ENCODE results near the gene HLA-E. TPM values are rescaled to one million over a fixed set of nuclear protein-coding genes. Genes with fewer than 3 reads are reported as not detected.
"Not testable (repeated sequence)": the region's sequence is repeated elsewhere in the genome, so short reads cannot be mapped to it uniquely, and the experiment has no call there.

Gene HLA-E
- total and polyA plus RNA-seq, 2 experiments from 2014 or later: 17.0 to 39.2 TPM

DNA sequence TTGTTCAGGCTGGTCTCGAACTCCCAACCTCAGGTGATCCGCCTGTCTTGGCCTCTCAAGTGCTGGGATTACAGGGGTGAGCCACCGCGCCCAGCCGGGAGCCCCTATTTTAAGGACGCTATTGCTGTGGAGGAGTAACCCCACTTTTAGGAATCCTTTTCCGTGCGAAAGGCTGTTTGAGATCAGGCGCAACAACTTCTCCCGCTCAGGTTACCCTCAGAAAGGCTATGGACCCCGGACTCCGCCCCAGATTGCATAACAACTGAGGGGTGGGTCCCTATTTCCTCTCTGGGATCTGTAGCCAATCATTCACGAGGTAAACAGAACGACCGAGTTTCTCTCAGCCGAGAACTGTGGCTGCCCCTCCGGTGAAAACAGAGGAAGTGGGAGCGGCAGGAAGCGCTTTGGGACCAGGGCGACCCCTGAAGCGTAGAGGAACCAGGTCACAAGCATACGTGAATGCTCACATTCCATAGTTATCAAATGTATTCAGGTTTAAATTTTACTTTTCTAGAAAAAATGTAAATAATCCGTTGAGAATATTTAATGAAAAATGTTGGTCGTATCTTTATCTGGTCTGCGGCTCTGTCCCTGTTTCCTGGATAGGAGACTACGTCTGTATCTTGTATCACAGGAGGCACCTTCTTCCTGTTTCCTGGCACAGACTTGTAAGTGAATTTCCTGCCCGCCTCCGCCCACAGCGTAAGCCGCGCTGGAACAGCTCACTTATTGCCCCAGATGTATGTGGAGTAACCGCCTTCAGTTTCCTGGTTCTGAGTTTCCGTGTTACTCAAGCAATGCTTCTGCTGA is 26.8 kb downstream of the HLA-E start:
- peak overlapping the region; percentile 38 for H3K4me3 ChIP-seq
- no peaks in the 10 kb centered on the region for H3K27me3 ChIP-seq
- TF ChIP-seq, protein P1, sequence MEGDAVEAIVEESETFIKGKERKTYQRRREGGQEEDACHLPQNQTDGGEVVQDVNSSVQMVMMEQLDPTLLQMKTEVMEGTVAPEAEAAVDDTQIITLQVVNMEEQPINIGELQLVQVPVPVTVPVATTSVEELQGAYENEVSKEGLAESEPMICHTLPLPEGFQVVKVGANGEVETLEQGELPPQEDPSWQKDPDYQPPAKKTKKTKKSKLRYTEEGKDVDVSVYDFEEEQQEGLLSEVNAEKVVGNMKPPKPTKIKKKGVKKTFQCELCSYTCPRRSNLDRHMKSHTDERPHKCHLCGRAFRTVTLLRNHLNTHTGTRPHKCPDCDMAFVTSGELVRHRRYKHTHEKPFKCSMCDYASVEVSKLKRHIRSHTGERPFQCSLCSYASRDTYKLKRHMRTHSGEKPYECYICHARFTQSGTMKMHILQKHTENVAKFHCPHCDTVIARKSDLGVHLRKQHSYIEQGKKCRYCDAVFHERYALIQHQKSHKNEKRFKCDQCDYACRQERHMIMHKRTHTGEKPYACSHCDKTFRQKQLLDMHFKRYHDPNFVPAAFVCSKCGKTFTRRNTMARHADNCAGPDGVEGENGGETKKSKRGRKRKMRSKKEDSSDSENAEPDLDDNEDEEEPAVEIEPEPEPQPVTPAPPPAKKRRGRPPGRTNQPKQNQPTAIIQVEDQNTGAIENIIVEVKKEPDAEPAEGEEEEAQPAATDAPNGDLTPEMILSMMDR (IDR thresholded peaks at IDR 0.05; ENCODE audit: low read depth, low read length): no peak
- no peaks in the 10 kb centered on the region for H3K4me1 ChIP-seq (ENCODE audit: low read depth)
- peak; percentile 73 to 99 for DNase-seq (ENCODE audit: low read depth in 1 of 2, low spot score in 1 of 2)
- no peak overlapping the region for H3K27ac ChIP-seq
- H3K36me3 ChIP-seq: no peaks in the 10 kb centered on the region
- H3K9me3 ChIP-seq (ENCODE audit: low read depth): no peaks in the 10 kb centered on the region

DNA sequence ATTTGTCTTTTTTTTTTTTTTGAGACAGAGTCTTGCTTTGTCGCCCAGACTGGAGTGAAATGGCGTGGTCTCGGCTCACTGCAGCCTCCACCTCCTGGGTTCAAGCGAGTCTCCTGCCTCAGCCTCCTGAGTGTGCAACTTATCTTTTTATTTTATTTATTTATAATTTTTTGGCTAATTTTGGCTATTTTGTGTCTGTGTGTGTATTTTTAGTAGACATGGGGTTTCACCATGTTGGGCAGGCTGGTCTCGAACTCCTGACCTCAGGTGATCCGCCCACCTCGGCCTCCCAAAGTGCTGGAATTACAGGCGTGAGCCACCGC is 27.4 kb downstream of the HLA-E start:
- H3K27ac ChIP-seq; DNase-seq (ENCODE audit: low read depth in 1 of 2, low spot score in 1 of 2); H3K4me1 ChIP-seq (ENCODE audit: low read depth); H3K27me3 ChIP-seq; H3K9me3 ChIP-seq (ENCODE audit: low read depth); H3K36me3 ChIP-seq: not testable (repeated sequence)
- H3K4me3 ChIP-seq: peak overlapping the region; percentile 38

DNA sequence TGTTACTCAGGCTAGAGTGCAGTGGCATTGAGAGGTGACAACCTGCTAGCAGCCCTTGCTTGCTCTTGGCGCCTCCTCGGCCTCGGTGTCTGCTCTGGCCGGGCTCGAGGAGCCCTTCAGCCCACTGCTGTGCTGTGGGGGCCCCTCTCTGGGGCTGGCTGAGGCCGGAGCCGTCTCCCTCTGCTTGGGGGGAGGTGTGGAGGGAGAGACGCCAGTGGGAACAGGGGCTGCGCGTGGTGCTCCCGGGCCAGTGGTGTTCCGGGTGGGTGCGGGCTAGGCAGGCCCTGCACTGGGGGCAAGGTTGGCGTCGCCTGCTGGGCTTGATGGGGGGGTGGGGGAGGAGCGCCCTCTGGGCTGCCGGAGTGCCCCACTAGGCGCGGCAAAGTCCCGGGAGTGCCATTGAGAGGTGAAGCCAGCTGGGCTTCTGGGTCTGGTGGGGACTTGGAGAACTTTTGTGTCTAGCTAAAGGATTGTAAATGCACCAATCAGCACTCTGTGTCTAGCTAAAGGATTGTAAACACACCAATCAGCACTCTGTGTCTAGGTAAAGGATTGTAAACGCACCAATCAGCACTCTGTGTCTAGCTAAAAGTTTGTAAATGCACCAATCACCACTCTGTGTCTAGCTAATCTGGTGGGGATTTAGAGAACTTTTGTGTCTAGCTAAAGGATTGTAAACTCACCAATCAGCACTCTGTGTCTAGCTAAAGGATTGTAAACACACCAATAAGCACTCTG is 28.6 kb downstream of the HLA-E start:
- DNase-seq (ENCODE audit: low read depth in 1 of 2, low spot score in 1 of 2): not testable (repeated sequence)

DNA sequence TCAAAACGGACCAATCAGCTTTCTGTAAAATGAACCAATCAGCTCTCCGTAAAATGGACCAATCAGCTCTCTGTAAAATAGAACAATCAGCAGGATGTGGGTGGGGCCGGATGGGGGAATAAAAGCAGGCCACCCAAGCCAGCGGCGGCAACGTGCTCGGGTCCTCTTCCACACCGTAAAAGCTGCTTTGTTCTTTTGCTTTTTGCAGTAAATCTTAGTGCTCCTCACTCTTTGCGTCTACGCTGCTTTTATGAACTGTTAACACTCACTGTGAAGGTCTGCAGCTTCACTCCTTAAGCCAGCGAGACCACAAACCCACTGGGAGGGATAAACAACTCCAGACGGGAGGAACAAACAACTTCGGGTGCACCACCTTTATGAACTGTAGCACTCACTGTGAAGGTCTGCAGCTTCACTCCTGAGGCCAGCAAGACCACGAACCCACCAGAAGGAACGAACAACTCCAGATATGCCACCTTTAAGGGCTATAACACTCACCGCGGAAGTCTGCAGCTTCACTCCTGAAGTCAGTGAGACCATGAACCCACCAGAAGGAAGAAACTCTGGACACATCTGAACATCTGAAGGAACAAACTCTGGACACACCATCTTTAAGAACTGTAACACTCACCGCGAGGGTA is 29.3 kb downstream of the HLA-E start:
- H3K27ac ChIP-seq; DNase-seq (ENCODE audit: low read depth in 1 of 2, low spot score in 1 of 2); H3K27me3 ChIP-seq; H3K4me3 ChIP-seq; H3K9me3 ChIP-seq (ENCODE audit: low read depth); H3K4me1 ChIP-seq (ENCODE audit: low read depth); H3K36me3 ChIP-seq: not testable (repeated sequence)

More for the DNA sequence above, 28.6 kb downstream of the HLA-E start:
- not testable (repeated sequence) for H3K4me1 ChIP-seq (ENCODE audit: low read depth); H3K9me3 ChIP-seq (ENCODE audit: low read depth); H3K27me3 ChIP-seq; H3K36me3 ChIP-seq; H3K27ac ChIP-seq; H3K4me3 ChIP-seq

DNA sequence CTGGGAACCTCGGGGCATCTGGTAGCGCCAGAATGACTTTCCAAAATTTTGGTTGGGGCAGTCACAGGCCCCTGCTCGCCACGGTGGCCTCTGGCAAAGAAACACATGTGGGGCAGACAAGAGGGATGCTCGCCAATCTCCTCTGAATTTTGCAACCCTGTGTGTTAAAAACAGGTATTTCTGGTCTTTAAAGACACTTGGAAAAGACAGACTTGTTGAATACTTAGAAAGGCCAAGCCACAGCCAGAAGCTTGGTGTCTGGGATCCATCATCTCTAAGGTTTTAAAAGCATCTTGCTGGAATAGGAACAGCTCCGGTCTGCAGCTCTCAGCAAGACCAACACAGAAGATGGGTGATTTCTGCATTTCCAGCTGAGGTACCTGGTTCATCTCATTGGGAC is 31.2 kb downstream of the HLA-E start:
- H3K4me1 ChIP-seq (ENCODE audit: low read depth): no peaks in the 10 kb centered on the region
- TF ChIP-seq, protein P1 (IDR thresholded peaks at IDR 0.05; ENCODE audit: low read depth, low read length): no peak
- no peak for DNase-seq (ENCODE audit: low read depth in 1 of 2, low spot score in 1 of 2)
- no peaks in the 10 kb centered on the region for H3K27me3 ChIP-seq
- H3K27ac ChIP-seq: no peak overlapping the region
- no peaks in the 10 kb centered on the region for H3K36me3 ChIP-seq
- H3K9me3 ChIP-seq (ENCODE audit: low read depth): no peaks in the 10 kb centered on the region
- no peak overlapping the region for H3K4me3 ChIP-seq

DNA sequence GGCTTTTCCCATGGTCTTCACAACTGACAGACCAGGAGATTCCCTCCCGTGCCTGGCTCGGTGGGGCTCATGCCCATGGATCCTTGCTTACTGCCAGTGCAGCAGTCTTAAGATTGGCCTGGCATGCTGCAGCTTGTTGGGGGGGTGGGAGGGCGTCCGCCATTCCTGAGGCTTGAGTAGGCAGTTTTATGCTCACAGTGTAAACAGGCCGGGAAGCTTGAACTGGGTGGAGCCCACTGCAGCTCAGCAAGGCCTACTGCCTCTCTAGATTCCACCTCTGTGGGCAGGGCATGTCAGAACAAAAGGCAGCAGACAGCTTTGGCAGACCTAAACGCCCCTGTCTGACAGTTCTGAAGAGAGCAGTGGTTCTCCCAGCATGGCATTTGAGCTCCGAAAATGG is 31.8 kb downstream of the HLA-E start:
- H3K4me3 ChIP-seq; DNase-seq (ENCODE audit: low read depth in 1 of 2, low spot score in 1 of 2); H3K4me1 ChIP-seq (ENCODE audit: low read depth); H3K9me3 ChIP-seq (ENCODE audit: low read depth); H3K36me3 ChIP-seq; H3K27ac ChIP-seq; H3K27me3 ChIP-seq: not testable (repeated sequence)

DNA sequence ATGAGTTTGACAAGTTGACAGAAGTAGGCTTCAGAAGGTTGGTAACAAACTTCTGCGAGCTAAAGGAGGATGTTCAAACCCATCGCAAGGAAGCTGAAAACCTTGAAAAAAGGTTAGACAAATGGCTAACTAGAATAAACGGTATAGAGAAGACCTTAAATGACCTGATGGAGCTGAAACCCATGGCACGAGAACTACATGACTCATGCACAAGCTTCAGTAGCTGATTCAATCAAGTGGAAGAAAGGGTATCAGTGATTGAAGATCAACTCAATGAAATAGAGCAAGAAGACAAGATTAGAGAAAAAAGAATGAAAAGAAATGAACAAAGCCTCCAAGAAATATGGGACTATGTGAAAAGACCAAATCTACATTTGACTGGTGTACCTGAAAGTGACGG is 32.6 kb downstream of the HLA-E start:
- H3K27ac ChIP-seq; H3K9me3 ChIP-seq (ENCODE audit: low read depth); H3K36me3 ChIP-seq; H3K4me3 ChIP-seq; H3K4me1 ChIP-seq (ENCODE audit: low read depth); DNase-seq (ENCODE audit: low read depth in 1 of 2, low spot score in 1 of 2); H3K27me3 ChIP-seq: not testable (repeated sequence)

DNA sequence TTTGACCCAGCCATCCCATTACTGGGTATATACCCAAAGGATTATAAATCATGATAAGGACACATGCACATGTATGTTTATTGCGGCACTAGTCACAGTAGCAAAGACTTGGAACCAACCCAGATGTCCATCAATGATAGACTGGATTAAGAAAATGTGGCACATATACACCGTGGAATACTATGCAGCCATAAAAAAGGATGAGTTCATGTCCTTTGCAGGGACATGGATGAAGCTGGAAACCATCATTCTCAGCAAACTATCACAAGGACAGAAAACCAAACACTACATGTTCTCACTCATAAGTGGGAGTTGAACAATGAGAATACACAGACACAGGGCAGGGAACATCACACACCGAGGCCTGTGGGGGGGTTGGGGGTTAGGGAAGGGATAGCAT is 37.1 kb downstream of the HLA-E start:
- DNase-seq (ENCODE audit: low read depth in 1 of 2, low spot score in 1 of 2); H3K4me3 ChIP-seq; H3K4me1 ChIP-seq (ENCODE audit: low read depth); H3K9me3 ChIP-seq (ENCODE audit: low read depth); H3K27me3 ChIP-seq; H3K36me3 ChIP-seq; H3K27ac ChIP-seq: not testable (repeated sequence)

DNA sequence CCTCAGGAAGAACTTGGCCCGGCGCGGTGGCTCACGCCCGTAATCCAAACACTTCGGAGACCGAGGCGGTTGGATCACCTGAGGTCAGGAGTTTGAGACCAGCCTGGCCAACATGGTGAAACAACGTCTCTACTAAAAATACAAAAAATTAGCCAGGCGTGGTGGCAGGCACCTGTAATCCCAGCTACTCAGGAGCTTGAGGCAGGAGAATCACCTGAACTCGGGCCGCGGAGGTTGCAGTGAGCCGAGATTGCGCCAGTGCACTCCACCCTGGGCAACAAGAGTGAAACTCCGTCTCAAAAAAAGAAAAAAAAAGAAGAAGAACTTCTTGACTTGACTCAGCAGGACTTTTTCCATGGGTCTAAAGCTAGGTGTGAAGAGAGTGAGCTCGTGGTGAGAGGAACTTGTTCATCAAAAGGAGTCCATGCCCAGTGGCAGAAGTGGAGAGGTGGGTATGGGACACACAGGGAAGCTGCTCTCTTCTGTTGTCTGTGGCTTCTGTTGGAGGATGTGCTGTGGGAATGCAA is 40.1 kb downstream of the HLA-E start:
- not testable (repeated sequence) for H3K27me3 ChIP-seq; H3K27ac ChIP-seq; H3K4me1 ChIP-seq (ENCODE audit: low read depth); H3K4me3 ChIP-seq; H3K9me3 ChIP-seq (ENCODE audit: low read depth); H3K36me3 ChIP-seq; DNase-seq (ENCODE audit: low read depth in 1 of 2, low spot score in 1 of 2)

Data from cardiac muscle cell (in vitro differentiated cells and primary cell).